ENCODE data around the gene CNKSR2. TPM values are rescaled to one million over a fixed set of nuclear protein-coding genes. Genes with fewer than 3 reads are reported as not detected.

CNKSR2 gene
- total and polyA plus RNA-seq, 10 of the 15 experiments (the other 5 are each of a cell fraction or from before 2014, with no cell fraction given): 0.02 to 0.69 (median 0.18) TPM; not detected in 4

DNA sequence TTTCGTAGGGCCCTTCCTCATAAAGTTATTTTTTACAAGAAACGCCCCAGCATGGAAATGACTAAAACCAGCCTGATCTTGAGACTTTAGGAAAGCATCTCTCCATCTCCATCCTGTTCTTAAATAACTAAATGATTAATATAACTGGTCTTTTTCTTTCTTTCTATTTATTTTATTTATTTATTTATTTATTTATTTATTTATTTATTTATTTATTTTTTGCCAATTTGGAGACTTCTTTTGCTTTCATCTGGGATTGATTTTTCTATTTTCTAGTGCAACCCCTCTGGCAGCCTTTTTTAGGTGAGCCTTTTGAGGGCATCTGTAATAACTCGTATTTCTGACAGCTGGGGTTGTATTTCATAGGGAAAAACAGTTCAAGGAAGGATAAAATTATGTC, 285.1 kb downstream of the CNKSR2 start (continued):
- TF ChIP-seq CHD1 (IDR thresholded peaks at IDR 0.05; ENCODE audit: low read depth, low read length): no peak
- TF ChIP-seq, protein P1, sequence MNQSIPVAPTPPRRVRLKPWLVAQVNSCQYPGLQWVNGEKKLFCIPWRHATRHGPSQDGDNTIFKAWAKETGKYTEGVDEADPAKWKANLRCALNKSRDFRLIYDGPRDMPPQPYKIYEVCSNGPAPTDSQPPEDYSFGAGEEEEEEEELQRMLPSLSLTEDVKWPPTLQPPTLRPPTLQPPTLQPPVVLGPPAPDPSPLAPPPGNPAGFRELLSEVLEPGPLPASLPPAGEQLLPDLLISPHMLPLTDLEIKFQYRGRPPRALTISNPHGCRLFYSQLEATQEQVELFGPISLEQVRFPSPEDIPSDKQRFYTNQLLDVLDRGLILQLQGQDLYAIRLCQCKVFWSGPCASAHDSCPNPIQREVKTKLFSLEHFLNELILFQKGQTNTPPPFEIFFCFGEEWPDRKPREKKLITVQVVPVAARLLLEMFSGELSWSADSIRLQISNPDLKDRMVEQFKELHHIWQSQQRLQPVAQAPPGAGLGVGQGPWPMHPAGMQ (IDR thresholded peaks at IDR 0.05; ENCODE audit: borderline replicate concordance): no peak
- no peak for TF ChIP-seq NR2C2 (IDR thresholded peaks at IDR 0.05; ENCODE audit: borderline replicate concordance, control insufficient read depth, insufficient read length, low read depth)

GRCh38 chrX:21660156-21660555, 285.9 kb downstream of the CNKSR2 start:
- ChIA-PET RAD21 (ENCODE audit: unreplicated experiment) (no interaction called here), CTCF (no interaction called here), POLR2A (no interaction called here), SMC1A (ENCODE audit: uncharacterized antibody, unreplicated experiment) (no interaction called here)
- Histone ChIP-seq H3K4me2 (ENCODE audit: control insufficient read depth, insufficient read depth) (no peak overlapping the region), H2AFZ (ENCODE audit: control insufficient read depth, low read depth, low read length) (no peak overlapping the region), H3K27me3 (replicated peaks in 1 of 2; ENCODE audit: control insufficient read depth in 2 of 2, insufficient read depth in 2 of 2, low read length in 1 of 2) (no peaks in the 10 kb centered on the region), H3K9me3 (replicated peaks; ENCODE audit: control insufficient read depth, insufficient read depth, low read length) (no peaks in the 10 kb centered on the region; the same call in 2 of the 3 replicates), H4K20me1 (ENCODE audit: control insufficient read depth, insufficient read depth) (no peaks in the 10 kb centered on the region), H3K27ac (ENCODE audit: control insufficient read depth, insufficient read depth) (no peak overlapping the region), H3K4me1 (ENCODE audit: control insufficient read depth, insufficient read depth, low read length) (no peaks in the 10 kb centered on the region), H3K9ac (ENCODE audit: control insufficient read depth, insufficient read depth, low read length) (no peak overlapping the region), H3K36me3 (ENCODE audit: control insufficient read depth in 2 of 2, insufficient read depth in 2 of 2, low read length in 1 of 2) (no peaks in the 10 kb centered on the region), H3K4me3 (no peak overlapping the region), H3K79me2 (ENCODE audit: control insufficient read depth, insufficient read depth, low read length) (no peaks in the 10 kb centered on the region)
- intact Hi-C loops (cut with micrococcal nuclease; ENCODE audit: unreplicated experiment) (no loop called here), in situ Hi-C loops (cut with MboI) (no loop called here)
- FAIRE-seq (no peak), ATAC-seq (no peak), DNase-seq (ENCODE audit: low read depth, low spot score) (no peak)
- no TSS peak for BruUV-seq (replicated peaks)
- WGBS (ENCODE audit: insufficient coverage, insufficient replicate concordance, low lambda C conversion rate, missing lambda C conversion rate): 63% methylated on average over 2 of the region's 2 CpGs
- no peak for TF ChIP-seq LARP7 (IDR thresholded peaks at IDR 0.05)
- TF ChIP-seq SUZ12 (IDR thresholded peaks at IDR 0.05; ENCODE audit: unreplicated experiment): no peak

DNA sequence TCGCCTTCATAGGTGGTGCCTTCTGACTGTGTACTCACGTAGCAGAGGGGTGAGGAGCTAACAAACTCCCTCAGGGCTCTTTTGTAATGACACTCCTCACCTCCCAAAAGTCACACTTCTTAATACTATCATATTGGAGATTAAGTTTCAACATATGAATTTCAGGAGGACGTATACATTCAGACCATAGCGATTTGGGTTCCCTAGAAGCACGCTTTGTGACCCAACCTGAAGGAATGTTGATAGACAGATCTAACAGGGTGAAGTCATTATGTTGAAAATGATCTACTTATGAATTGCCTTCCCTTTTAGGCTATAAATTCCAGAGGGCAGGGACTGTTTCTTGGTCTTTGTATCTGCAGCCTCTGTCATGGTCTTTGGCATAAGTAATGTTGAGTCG, 287.1 kb downstream of the CNKSR2 start:
- CTCF ChIA-PET: interaction anchor here (1.0 kb wide), 1 partner anchor 12 kb away, joined by 3 read pairs; no protein-coding TSS in a partner anchor
- no TSS peak for BruUV-seq (replicated peaks)
- H3K36me3 ChIP-seq (ENCODE audit: control insufficient read depth in 2 of 2, insufficient read depth in 2 of 2, low read length in 1 of 2): no peaks in the 10 kb centered on the region
- intact Hi-C loops (cut with micrococcal nuclease; ENCODE audit: unreplicated experiment) (no loop called here), in situ Hi-C loops (cut with MboI) (no loop called here)
- no peak for DNase-seq (ENCODE audit: low read depth, low spot score)
- H3K9ac ChIP-seq (ENCODE audit: control insufficient read depth, insufficient read depth, low read length): no peak overlapping the region
- no peak overlapping the region for H3K4me3 ChIP-seq
- no peaks in the 10 kb centered on the region for H3K27me3 ChIP-seq (replicated peaks in 1 of 2; ENCODE audit: control insufficient read depth in 2 of 2, insufficient read depth in 2 of 2, low read length in 1 of 2)
- H2AFZ ChIP-seq (ENCODE audit: control insufficient read depth, low read depth, low read length): no peak overlapping the region
- no peaks in the 10 kb centered on the region; the same call in 2 of the 3 replicates for H3K9me3 ChIP-seq (replicated peaks; ENCODE audit: control insufficient read depth, insufficient read depth, low read length)
- no peaks in the 10 kb centered on the region for H4K20me1 ChIP-seq (ENCODE audit: control insufficient read depth, insufficient read depth)
- H3K79me2 ChIP-seq (ENCODE audit: control insufficient read depth, insufficient read depth, low read length): no peaks in the 10 kb centered on the region
- no peak for ATAC-seq
- 24% methylated on average over 6 of the region's 6 CpGs for WGBS (ENCODE audit: insufficient coverage, insufficient replicate concordance, low lambda C conversion rate, missing lambda C conversion rate)
- H3K4me1 ChIP-seq (ENCODE audit: control insufficient read depth, insufficient read depth, low read length): no peaks in the 10 kb centered on the region
- H3K4me2 ChIP-seq (ENCODE audit: control insufficient read depth, insufficient read depth): no peak overlapping the region
- no peak overlapping the region for H3K27ac ChIP-seq (ENCODE audit: control insufficient read depth, insufficient read depth)
- POLR2A ChIA-PET: no interaction called here
- SMC1A ChIA-PET (ENCODE audit: uncharacterized antibody, unreplicated experiment): no interaction called here
- no peak for FAIRE-seq
- RAD21 ChIA-PET (ENCODE audit: unreplicated experiment): no interaction called here
- TF ChIP-seq, protein P2, sequence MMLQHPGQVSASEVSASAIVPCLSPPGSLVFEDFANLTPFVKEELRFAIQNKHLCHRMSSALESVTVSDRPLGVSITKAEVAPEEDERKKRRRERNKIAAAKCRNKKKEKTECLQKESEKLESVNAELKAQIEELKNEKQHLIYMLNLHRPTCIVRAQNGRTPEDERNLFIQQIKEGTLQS (IDR thresholded peaks at IDR 0.05; ENCODE audit: borderline replicate concordance, extremely low read depth, low read depth, low read length): no peak
- TF ChIP-seq POLR2AphosphoS5 (IDR thresholded peaks at IDR 0.05; ENCODE audit: low read length): no peak
- no peak for TF ChIP-seq TCF12 (IDR thresholded peaks at IDR 0.05; ENCODE audit: low read depth, low read length)
- no peak for TF ChIP-seq MYB (IDR thresholded peaks at IDR 0.05; ENCODE audit: borderline replicate concordance, low read depth, low read length)
- TF ChIP-seq LARP7 (IDR thresholded peaks at IDR 0.05): no peak
- no peak for TF ChIP-seq CBX3 (IDR thresholded peaks at IDR 0.05; ENCODE audit: borderline replicate concordance, low read depth)
- no peak for TF ChIP-seq HCFC1 (IDR thresholded peaks at IDR 0.05; ENCODE audit: low read length)
- TF ChIP-seq NFIC (IDR thresholded peaks at IDR 0.05; ENCODE audit: low read depth, low read length): no peak
- no peak for TF ChIP-seq BACH1 (IDR thresholded peaks at IDR 0.05; ENCODE audit: borderline replicate concordance)
- TF ChIP-seq POLR2AphosphoS2 (IDR thresholded peaks at IDR 0.05; ENCODE audit: low read depth, low read length): no peak
- TF ChIP-seq SUZ12 (IDR thresholded peaks at IDR 0.05; ENCODE audit: unreplicated experiment): no peak

All from GM12878 (cell line).